Subcutaneous adipose tissue (tissue), 4 donors: ENCODE results near the gene IFNGR2. TPM values are rescaled to one million over a fixed set of nuclear protein-coding genes. Genes with fewer than 3 reads are reported as not detected.

Experiments
- total RNA-seq, 4 donors: library from RNA; depleted of rRNA; stranded (reverse); fragments of >200 nt; gene quantifications; one replicate each; pipeline ENCODE4 v1.1.0, GENCODE V29; 2016
- TF ChIP-seq, protein P1 (sequence below): fragments of 450-650 bp; IDR thresholded peaks from one replicate; pipeline ENCODE4 v1.5.1; 2016; ENCODE audit warnings: low read depth, mild to moderate bottlenecking, control low read depth, antibody characterized with exemption, moderate library complexity

The IFNGR2 gene
- total RNA-seq, 4 donors from 2014 or later: 64.2 to 208 (median 106) TPM

DNA sequence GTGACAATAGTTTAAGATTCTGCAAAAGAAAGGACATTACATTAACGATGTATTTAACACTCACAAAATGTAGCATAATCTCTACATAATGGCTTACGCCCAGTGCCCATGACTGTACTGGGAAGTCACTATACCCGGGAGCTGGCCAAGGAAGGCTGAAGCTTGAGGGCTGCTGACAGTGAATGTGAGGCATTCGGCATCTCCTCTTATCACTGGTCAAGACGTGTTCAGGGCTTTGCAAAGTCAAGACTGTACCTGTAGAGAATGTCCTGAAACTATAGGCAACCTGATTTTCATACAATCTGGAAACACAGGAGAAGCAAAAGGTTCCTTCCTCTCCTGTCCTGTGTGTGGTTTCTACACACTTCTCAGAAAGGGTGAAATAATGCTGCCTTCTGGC, 12.7 kb upstream of the IFNGR2 start:
- TF ChIP-seq, protein P1, sequence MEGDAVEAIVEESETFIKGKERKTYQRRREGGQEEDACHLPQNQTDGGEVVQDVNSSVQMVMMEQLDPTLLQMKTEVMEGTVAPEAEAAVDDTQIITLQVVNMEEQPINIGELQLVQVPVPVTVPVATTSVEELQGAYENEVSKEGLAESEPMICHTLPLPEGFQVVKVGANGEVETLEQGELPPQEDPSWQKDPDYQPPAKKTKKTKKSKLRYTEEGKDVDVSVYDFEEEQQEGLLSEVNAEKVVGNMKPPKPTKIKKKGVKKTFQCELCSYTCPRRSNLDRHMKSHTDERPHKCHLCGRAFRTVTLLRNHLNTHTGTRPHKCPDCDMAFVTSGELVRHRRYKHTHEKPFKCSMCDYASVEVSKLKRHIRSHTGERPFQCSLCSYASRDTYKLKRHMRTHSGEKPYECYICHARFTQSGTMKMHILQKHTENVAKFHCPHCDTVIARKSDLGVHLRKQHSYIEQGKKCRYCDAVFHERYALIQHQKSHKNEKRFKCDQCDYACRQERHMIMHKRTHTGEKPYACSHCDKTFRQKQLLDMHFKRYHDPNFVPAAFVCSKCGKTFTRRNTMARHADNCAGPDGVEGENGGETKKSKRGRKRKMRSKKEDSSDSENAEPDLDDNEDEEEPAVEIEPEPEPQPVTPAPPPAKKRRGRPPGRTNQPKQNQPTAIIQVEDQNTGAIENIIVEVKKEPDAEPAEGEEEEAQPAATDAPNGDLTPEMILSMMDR: no peak

- TF ChIP-seq, protein P1: no peak
These were observed 11.6 kb upstream of the IFNGR2 start for GRCh38 chr21:33391656-33392055.

DNA sequence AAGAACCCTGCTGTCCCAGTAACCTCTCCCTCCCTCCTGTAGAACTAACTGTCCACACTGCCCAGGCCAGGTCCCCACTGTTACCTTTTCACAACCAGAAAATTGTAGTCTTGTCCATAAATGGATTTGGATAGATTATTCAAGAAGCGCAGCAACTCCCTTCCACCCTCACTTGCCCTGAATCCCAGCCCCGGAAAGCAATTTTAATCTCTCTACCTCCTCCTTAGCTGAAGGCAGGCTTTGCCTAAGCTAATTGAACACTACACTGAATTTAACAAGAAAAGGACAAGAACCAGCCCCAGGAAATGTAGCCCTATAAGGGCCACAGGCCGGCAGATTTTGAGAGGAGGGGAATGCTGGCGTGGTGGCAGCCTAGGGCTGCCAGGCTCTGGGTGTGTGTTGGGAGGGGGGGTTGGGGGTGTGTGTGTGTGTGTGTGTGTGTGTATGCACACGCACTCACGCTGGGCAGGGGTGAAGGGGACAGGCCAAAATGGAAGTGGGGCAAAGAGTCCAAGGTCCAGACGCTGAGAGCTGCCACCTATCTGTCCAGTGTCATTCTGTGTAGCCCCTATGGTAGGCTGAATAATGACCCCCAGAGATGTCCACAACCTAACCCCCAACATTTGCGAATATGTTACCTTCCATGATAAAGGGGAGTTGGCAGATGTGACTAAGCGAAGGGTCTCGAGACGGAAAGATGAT, 10.8 kb upstream of the IFNGR2 start:
- TF ChIP-seq, protein P1: no peak

DNA sequence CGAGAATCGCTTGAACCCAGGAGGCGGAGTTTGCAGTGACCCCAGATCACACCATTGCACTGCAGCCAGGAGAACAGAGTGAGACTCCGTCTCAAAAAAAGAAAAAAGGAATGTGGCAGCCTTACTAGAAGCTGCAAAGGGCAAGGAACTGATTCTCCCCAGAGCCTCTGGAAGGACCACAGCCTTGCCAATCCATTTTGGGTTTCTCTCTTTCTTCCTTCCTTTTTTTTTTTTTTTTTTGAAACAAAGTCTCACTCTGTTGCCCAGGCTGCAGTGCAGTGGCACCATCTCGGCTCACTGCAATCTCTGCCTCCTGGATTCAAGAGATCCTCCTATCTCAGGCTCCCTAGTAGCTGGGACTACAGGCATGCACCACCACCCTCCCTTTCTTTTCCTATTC, 9.9 kb upstream of the IFNGR2 start:
- TF ChIP-seq, protein P1: no peak

DNA sequence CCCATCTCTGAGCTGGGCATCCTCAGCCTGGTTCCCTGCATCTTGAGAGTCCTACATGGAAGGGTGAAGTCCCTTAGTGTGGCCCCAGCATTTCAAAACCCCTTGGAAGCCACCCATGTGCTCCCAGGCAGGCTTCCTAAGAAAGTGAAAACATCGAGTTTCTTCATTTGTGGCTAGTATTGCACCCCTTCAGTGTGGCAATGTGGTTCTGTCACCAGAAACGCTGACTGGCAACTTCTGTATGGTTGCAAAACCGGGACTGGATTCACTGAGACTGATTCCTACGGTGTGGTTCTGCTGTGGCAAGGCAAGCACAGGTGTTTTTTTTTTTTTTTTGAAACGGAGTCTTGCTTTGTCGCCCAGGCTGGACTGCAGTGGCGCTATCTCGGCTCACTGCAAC, 9.0 kb upstream of the IFNGR2 start:
- TF ChIP-seq, protein P1: no peak

DNA sequence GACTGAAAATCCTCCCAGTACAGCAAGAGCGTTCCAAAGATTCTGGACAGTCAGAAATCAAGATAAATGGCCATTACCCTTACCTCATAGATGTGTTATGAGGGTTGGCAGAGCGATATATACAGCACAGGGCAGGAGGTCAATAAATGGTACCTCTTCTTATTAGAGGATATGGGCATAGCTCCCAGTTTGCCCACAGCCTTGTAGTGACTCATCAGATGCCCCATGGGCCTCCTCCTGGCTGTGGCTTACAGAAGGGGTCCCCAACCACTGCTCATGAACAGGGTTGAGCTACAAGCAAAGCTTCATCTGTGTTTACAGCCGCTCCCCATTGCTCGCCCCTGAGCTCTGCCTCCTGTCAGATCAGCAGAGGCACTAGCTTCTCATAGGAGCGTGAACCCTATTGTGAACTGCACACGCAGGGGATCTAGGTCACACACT, 7.3 kb upstream of the IFNGR2 start:
- TF ChIP-seq, protein P1: no peak

DNA sequence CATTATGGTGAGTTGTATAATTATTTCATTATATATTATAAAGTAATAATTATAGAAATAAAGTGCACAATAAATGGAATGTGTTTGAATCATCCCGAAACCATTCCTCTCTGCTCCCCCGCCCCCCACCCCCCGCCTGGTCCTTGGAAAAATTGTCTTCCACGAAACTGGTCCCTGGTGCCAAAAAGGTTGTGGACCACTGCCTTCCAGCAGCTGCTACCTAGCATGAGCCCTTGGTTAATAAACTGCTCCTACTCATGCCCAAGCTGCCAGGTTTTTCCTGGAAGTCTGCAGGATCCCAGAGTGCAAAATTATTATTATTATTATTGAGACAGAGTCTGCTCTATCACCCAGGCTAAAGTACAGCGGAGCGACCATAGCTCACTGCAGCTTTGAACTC, 6.8 kb upstream of the IFNGR2 start:
- TF ChIP-seq, protein P1: no peak
